ENCODE results near the gene WHAMM.

DNA sequence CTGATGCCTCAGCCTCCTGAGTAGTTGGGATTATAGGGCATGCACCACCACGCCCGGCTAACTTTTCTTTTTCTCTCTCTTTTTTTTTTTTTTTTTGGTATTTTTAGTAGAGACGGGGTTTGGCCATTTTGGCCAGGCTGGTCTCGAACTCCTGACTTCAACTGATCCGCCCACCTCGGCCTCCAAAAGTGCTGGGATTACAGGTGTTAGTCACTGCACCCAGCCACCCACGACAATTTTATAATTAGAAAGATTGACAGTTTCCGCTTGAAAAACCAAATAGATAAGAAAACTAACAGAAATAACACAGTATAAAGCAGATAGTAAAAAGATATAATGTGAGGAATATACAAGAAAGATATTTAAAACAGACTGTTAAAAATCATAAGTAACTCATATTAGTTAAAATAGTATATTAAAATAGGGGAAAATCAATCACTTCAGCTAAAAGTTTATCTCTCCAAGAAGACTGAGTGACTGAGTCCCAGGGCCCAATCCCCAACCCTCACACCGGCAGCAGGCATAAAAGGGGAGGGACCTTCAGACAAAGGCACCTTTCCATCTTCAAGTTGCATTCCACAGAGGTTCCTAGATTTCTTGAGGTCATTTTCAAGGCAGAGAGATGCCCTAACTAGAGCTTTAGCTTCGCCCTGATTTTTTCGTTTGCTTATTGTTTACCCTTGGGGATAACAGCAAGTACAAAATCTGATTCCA lies 1.4 kb upstream of the WHAMM start:
- TF ChIP-seq, protein P1, sequence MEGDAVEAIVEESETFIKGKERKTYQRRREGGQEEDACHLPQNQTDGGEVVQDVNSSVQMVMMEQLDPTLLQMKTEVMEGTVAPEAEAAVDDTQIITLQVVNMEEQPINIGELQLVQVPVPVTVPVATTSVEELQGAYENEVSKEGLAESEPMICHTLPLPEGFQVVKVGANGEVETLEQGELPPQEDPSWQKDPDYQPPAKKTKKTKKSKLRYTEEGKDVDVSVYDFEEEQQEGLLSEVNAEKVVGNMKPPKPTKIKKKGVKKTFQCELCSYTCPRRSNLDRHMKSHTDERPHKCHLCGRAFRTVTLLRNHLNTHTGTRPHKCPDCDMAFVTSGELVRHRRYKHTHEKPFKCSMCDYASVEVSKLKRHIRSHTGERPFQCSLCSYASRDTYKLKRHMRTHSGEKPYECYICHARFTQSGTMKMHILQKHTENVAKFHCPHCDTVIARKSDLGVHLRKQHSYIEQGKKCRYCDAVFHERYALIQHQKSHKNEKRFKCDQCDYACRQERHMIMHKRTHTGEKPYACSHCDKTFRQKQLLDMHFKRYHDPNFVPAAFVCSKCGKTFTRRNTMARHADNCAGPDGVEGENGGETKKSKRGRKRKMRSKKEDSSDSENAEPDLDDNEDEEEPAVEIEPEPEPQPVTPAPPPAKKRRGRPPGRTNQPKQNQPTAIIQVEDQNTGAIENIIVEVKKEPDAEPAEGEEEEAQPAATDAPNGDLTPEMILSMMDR (IDR thresholded peaks at IDR 0.05): no peak
- TF ChIP-seq EP300 (IDR thresholded peaks at IDR 0.05): no peak
- TF ChIP-seq POLR2A (IDR thresholded peaks at IDR 0.05): no peak
